Thymus (tissue), 11 donors: ENCODE results near the gene SEMA7A. TPM values are rescaled to one million over a fixed set of nuclear protein-coding genes. Genes with fewer than 3 reads are reported as not detected.

Source experiments
- DNase-seq, 9 donors: peaks; one replicate each; pipeline ENCODE4 v3.0.0-alpha.2; 2013; ENCODE audit warnings: low spot score in 9 of 9, low read depth in 6 of 9, missing footprints in 1 of 9
- H3K27ac ChIP-seq, 2 donors: one replicate each; pipeline ENCODE4 v1.5.1; 2013; ENCODE audit warnings: control low read depth in 1 of 2, low read depth in 1 of 2, low read length in 1 of 2, mild to moderate bottlenecking in 1 of 2, moderate library complexity in 1 of 2
- H3K27me3 ChIP-seq, 2 donors: one replicate each; pipeline ENCODE4 v1.5.1; 2013; ENCODE audit warnings: low read length in 1 of 2; ENCODE audit not compliant: control insufficient read depth in 2 of 2, insufficient read depth in 1 of 2
- H3K36me3 ChIP-seq, 2 donors: one replicate each; pipeline ENCODE4 v1.5.1; 2013; ENCODE audit warnings: low read length in 1 of 2, mild to moderate bottlenecking in 1 of 2, moderate library complexity in 1 of 2; ENCODE audit not compliant: control insufficient read depth in 2 of 2, insufficient read depth in 2 of 2
- H3K4me1 ChIP-seq, 2 donors: one replicate each; pipeline ENCODE4 v1.5.1; 2013; ENCODE audit warnings: low read length in 2 of 2; ENCODE audit not compliant: control insufficient read depth in 2 of 2, insufficient read depth in 2 of 2
- H3K4me3 ChIP-seq, 2 donors: one replicate each; pipeline ENCODE4 v1.5.1; 2013; ENCODE audit warnings: low read length in 2 of 2, control low read depth in 1 of 2, mild to moderate bottlenecking in 1 of 2
- H3K9me3 ChIP-seq, 2 donors: one replicate each; pipeline ENCODE4 v1.5.1; 2013; ENCODE audit warnings: low read length in 1 of 2, mild to moderate bottlenecking in 1 of 2; ENCODE audit not compliant: control insufficient read depth in 2 of 2, insufficient read depth in 1 of 2
- WGBS: extraction: QIAGEN DNeasy Blood & Tissue Kit; methylation state at CpG from one replicate; pipeline ENCODE4 v1.1.7; 2013; 5-methylcytosine and 5-hydroxymethylcytosine counted together
- polyA plus RNA-seq: library from polyadenylated mRNA; stranded (reverse); fragments of 200-250 nt; gene quantifications from one replicate; pipeline ENCODE4 v1.2.3, GENCODE V29; 2013
- total RNA-seq: library from RNA; stranded (reverse); fragments of 120-200 nt; gene quantifications from one replicate; pipeline ENCODE4 v1.2.4, GENCODE V29; 2013
- donor health status: healthy.

The SEMA7A gene
- total and polyA plus RNA-seq, 2 donors: 12.3 to 22.0 TPM

- H3K36me3 ChIP-seq: peaks cover 75 to 97% of the 10 kb centered on the region in 2 donors
- peak overlapping the region; percentile 18 to 81 for H3K27ac ChIP-seq
- H3K9me3 ChIP-seq: peaks cover 0 to 14% of the 10 kb centered on the region in 2 donors
- H3K4me3 ChIP-seq: peak overlapping the region in 1 of 2 donors; percentile 26
- DNase-seq: peak in 1 of 9 donors; percentile 59
- peaks cover 45 to 66% of the 10 kb centered on the region in 2 donors for H3K4me1 ChIP-seq
- WGBS: 96% methylated on average over 12 of the region's 12 CpGs
- H3K27me3 ChIP-seq: no peaks in the 10 kb centered on the region
These were observed 19.0 kb downstream of the SEMA7A start for GRCh38 chr15:74414603-74415338.

DNA sequence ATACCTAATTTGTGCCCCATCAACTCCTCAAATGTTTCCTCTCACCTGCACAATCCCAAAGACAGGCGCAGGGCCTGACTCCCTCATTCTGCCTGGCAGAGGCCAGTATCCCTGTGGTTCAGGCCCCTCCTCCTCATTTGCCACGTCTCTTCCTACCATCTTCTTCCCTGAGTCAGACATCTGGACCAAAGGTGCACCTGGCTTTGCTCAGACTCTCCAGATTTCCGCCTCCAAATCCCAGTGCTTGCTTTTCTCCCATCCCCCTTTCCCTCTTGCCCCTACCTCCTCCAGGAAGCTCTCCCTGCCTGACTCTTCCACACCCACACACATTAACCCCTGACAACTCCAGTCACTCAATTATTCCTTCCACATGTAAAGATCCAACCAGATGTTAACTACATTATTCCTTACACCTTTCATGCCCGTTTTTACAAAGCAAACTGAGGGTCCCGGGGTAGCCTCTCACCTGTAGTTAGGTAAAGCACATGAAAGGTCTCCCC, 19.6 kb downstream of the SEMA7A start:
- Histone ChIP-seq H3K27me3 (no peaks in the 10 kb centered on the region), H3K27ac (no peak overlapping the region), H3K9me3 (peaks cover 0 to 10% of the 10 kb centered on the region in 2 donors), H3K4me3 (no peak overlapping the region), H3K36me3 (peaks cover 75 to 96% of the 10 kb centered on the region in 2 donors), H3K4me1 (peaks cover 43 to 61% of the 10 kb centered on the region in 2 donors)
- no peak for DNase-seq
- 95% methylated on average over 5 of the region's 5 CpGs for whole genome bisulfite sequencing

DNA sequence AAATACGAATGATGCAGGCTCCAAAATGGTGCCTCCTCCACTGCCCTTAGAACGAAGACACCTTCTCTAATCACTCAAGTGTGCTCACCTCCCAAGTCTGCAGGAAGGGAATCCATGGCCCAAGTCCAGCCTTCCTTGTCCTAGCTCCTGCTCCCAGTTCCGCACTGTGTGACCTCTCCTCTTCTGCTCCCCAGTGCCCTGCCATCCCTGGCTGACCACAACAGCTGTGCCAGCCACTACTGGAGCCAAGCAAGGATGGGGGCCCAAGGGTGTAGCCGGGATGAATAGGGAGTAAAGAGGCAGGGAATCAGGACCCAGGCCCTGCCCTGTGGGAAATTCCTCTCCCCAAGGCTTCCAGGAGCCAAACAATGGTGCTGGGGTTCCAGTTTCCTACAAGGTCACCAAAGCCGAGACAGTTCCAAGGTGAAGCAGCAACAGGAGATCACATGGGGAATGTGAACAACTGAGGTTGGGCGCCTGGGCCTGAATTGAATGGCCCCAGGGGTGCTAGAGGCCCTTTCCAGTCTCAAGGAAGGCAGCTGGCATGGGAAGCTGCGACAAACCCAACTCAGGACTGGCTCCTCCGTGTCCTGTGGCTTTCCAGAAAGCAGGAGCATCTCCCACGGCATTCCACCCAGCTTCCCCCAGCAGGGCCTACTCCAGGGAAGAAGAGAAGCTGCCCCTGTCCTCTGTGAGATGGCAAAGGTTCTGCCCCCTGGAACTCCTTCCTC, 20.2 kb downstream of the SEMA7A start:
- Histone ChIP-seq H3K27me3 (no peaks in the 10 kb centered on the region), H3K36me3 (peaks cover 72 to 93% of the 10 kb centered on the region in 2 donors), H3K9me3 (peaks cover 0 to 4% of the 10 kb centered on the region in 2 donors), H3K4me1 (peaks cover 38 to 55% of the 10 kb centered on the region in 2 donors), H3K4me3 (no peak overlapping the region), H3K27ac (no peak overlapping the region)
- no peak for DNase-seq
- 96% methylated on average over 9 of the region's 9 CpGs for WGBS

GRCh38 chr15:74412159-74412558, 21.6 kb downstream of the SEMA7A start:
- no peak for DNase-seq
- no peaks in the 10 kb centered on the region for H3K27me3 ChIP-seq
- peaks cover 63 to 80% of the 10 kb centered on the region in 2 donors for H3K36me3 ChIP-seq
- peaks cover 0 to 4% of the 10 kb centered on the region in 2 donors for H3K9me3 ChIP-seq
- peaks cover 28 to 51% of the 10 kb centered on the region in 2 donors for H3K4me1 ChIP-seq
- H3K27ac ChIP-seq: no peak overlapping the region
- H3K4me3 ChIP-seq: no peak overlapping the region
- 97% methylated on average over 6 of the region's 6 CpGs for WGBS

- H3K4me1 ChIP-seq: peaks cover 24 to 51% of the 10 kb centered on the region in 2 donors
- peaks cover 0 to 4% of the 10 kb centered on the region in 2 donors for H3K9me3 ChIP-seq
- H3K27me3 ChIP-seq: no peaks in the 10 kb centered on the region
- no peak for DNase-seq
- no peak overlapping the region for H3K27ac ChIP-seq
- no peak overlapping the region for H3K4me3 ChIP-seq
- peaks cover 58 to 75% of the 10 kb centered on the region in 2 donors for H3K36me3 ChIP-seq
- WGBS: 97% methylated on average over 12 of the region's 12 CpGs
These were observed 22.1 kb downstream of the SEMA7A start for GRCh38 chr15:74411686-74412085.

GRCh38 chr15:74410502-74410901, 23.3 kb downstream of the SEMA7A start:
- WGBS: 98% methylated on average over 18 of the region's 18 CpGs
- no peak overlapping the region for H3K27ac ChIP-seq
- H3K27me3 ChIP-seq: no peaks in the 10 kb centered on the region
- no peak for DNase-seq
- H3K4me1 ChIP-seq: peaks cover 12 to 51% of the 10 kb centered on the region in 2 donors
- peaks cover 46 to 65% of the 10 kb centered on the region in 2 donors for H3K36me3 ChIP-seq
- H3K4me3 ChIP-seq: no peak overlapping the region
- H3K9me3 ChIP-seq: peaks cover 0 to 4% of the 10 kb centered on the region in 2 donors

DNA sequence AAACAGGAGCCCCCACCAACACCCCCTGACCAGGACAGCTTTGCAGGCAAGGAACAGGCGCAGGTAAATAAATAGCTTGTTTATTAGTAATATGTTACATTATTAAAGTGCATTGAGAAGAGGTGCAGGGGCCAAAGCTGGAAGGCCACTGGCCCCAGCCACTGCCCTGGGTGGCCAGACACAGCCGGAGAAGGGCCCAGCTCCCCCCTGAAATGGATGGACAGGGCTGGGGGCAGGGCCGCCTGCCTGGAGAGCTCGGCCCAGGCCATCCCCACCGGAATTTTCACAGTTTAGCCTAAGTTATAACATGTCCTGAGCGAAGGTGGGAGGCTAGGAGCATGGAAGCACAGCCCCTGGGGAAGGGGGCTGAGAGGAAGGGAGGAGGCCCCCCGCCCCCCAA, 24.5 kb downstream of the SEMA7A start:
- H3K27me3 ChIP-seq: no peaks in the 10 kb centered on the region
- DNase-seq: no peak
- H3K27ac ChIP-seq: no peak overlapping the region
- peaks cover 40 to 52% of the 10 kb centered on the region in 2 donors for H3K36me3 ChIP-seq
- H3K9me3 ChIP-seq: no peaks in the 10 kb centered on the region
- 95% methylated on average over 7 of the region's 7 CpGs for WGBS
- peaks cover 1 to 47% of the 10 kb centered on the region in 2 donors for H3K4me1 ChIP-seq
- H3K4me3 ChIP-seq: no peak overlapping the region

GRCh38 chr15:74408815-74409214, 24.9 kb downstream of the SEMA7A start:
- Histone ChIP-seq H3K27ac (peak overlapping the region in 1 of 2 donors; percentile 7), H3K4me1 (peaks cover 5 to 47% of the 10 kb centered on the region in 2 donors), H3K4me3 (no peak overlapping the region), H3K36me3 (peaks cover 36 to 48% of the 10 kb centered on the region in 2 donors), H3K9me3 (no peaks in the 10 kb centered on the region), H3K27me3 (no peaks in the 10 kb centered on the region)
- WGBS: 91% methylated on average over 7 of the region's 7 CpGs
- no peak for DNase-seq

DNA sequence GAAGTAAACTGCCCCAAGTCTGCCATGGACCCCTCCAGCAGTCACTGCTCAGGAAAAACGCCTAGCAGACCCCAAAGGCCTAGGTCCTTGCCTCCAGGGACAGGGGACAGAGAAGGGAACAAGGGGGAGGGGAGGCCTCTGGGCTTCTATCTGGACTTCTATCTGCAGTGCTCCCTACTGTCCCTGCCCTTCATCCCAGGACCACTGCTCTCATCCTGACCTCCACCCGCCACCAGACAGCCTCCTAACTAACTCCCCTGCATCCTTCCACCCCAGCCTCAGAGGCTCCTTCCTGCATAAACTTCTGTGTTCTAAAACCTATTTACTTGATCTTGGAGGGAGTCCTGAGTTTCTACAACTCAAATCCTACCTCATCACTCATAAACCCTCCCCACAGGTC, 25.4 kb downstream of the SEMA7A start:
- Histone ChIP-seq H3K9me3 (no peaks in the 10 kb centered on the region), H3K27ac (peak overlapping the region in 1 of 2 donors; percentile 7), H3K4me3 (no peak overlapping the region), H3K4me1 (peaks cover 10 to 47% of the 10 kb centered on the region in 2 donors), H3K36me3 (peaks cover 32 to 44% of the 10 kb centered on the region in 2 donors), H3K27me3 (no peaks in the 10 kb centered on the region)
- no peak for DNase-seq
- WGBS: 96% methylated on average over 2 of the region's 2 CpGs
